AG10803 (cell line): ENCODE results near the gene HYKK.

Experiments used
- DNase-seq: peaks from one replicate; pipeline ENCODE4 v3.0.0; 2010; ENCODE audit warnings: low read depth
- H3K4me3 ChIP-seq: 2 replicates; pipeline ENCODE4 v1.5.1; 2011; ENCODE audit warnings: mild to moderate bottlenecking, low read length, control low read depth
- TF ChIP-seq, protein P1 (sequence below): conservative IDR thresholded peaks from 2 replicates; pipeline ENCODE4 v1.5.1; 2011; ENCODE audit warnings: mild to moderate bottlenecking, low read length, control low read depth, inconsistent platforms

HYKK gene

GRCh38 chr15:78540141-78540870, 32.9 kb downstream of the HYKK start, which contains the start of gene PSMA4:
Gene PSMA4, plus strand, starts transcription at chr15:78540444. Its CDS starts 1,484 bp downstream, at chr15:78541928.
- peak; percentile 76 for DNase-seq
- H3K4me3 ChIP-seq = peak within 1 kb of the TSS; percentile 76
- TF ChIP-seq, protein P1, sequence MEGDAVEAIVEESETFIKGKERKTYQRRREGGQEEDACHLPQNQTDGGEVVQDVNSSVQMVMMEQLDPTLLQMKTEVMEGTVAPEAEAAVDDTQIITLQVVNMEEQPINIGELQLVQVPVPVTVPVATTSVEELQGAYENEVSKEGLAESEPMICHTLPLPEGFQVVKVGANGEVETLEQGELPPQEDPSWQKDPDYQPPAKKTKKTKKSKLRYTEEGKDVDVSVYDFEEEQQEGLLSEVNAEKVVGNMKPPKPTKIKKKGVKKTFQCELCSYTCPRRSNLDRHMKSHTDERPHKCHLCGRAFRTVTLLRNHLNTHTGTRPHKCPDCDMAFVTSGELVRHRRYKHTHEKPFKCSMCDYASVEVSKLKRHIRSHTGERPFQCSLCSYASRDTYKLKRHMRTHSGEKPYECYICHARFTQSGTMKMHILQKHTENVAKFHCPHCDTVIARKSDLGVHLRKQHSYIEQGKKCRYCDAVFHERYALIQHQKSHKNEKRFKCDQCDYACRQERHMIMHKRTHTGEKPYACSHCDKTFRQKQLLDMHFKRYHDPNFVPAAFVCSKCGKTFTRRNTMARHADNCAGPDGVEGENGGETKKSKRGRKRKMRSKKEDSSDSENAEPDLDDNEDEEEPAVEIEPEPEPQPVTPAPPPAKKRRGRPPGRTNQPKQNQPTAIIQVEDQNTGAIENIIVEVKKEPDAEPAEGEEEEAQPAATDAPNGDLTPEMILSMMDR = no peak

DNA sequence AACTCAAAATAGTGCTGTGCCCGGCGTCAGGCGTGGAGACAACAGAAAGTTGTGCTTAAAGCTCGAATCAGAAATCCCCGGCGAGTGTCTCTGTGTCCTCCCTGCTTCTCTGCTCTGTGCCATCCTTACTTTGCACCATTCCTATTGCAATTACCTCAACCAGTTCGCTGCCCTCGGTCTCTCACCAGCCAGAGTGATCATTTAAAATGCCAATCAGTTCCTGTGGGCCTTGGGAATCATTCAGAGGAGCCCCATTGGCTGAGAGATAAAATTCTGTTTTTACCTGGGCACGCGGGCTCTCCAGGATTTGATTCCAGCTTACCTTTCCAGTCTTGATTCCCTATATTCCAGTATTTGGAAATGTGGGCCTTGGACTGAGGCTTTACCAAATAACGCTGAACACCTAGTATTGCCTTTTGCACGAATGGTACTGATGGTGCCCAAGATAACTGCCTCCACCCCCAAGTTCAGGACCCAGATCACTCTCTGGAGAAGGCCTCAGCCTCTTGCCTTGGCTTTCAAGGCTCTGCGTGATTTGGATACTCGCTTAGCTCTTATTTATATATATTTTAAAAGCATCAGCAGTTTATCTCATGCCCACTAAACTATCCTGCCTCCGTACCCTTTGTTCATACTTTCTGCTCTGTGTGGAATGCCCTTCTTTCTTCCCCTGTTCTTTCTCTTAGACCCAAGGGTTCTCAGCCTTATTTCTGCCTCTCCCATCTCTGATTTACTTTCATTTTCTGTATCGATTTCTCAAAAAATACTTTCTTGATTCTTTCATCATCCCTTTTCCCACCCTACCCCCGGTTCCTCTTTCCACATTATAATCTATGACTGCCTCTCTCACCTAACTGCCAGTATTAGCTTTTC, 33.7 kb downstream of the HYKK start:
- peak overlapping the region; percentile 76 for H3K4me3 ChIP-seq
- TF ChIP-seq, protein P1 = no peak
- peak; percentile 5 for DNase-seq

DNA sequence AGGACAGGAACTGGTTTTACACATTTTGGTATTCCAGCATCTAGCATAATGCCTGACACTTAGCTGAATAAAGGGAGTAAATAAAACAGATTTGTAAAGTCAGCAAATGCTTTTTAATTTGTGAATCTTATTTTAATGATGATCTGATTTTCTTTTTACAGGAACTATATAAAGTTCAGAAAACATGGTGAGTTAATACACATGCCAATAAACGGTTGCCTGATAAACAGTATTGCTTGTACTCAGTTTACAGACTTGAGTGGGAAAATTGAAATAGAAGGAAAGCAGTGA, 34.3 kb downstream of the HYKK start:
- DNase-seq = no peak
- peak overlapping the region; percentile 76 for H3K4me3 ChIP-seq
- TF ChIP-seq, protein P1 = no peak

GRCh38 chr15:78542647-78543046, 35.3 kb downstream of the HYKK start:
- TF ChIP-seq, protein P1 = no peak
- no peak overlapping the region for H3K4me3 ChIP-seq
- DNase-seq = no peak

GRCh38 chr15:78550194-78550593, 42.8 kb downstream of the HYKK start:
- DNase-seq = no peak
- no peak overlapping the region for H3K4me3 ChIP-seq
- TF ChIP-seq, protein P1 = no peak

GRCh38 chr15:78550815-78551214, 43.4 kb downstream of the HYKK start:
- no peak for DNase-seq
- TF ChIP-seq, protein P1 = no peak
- no peak overlapping the region for H3K4me3 ChIP-seq
